PFSK-1 (cell line): ENCODE measurements around the gene HIVEP2.

Source experiments
- FOXP2 ChIP-seq: optimal IDR thresholded peaks from 2 replicates; pipeline ENCODE3; 2011; ENCODE audit warnings: borderline replicate concordance, control low read depth, inconsistent platforms; ENCODE audit not compliant: insufficient read depth; ENCODE audit errors: extremely low read length, extremely low read depth
- REST ChIP-seq, 2 experiments: IDR thresholded peaks; 2 replicates each; pipeline versions ENCODE4 v1.6.1 to v1.8.0; 2011 to 2012; ENCODE audit warnings: low read depth in 2 of 2, low read length in 2 of 2, control low read depth in 1 of 2, inconsistent platforms in 1 of 2, mild to moderate bottlenecking in 1 of 2, moderate library complexity in 1 of 2; ENCODE audit not compliant: insufficient read depth in 1 of 2

- TF ChIP-seq REST (IDR thresholded peaks at IDR 0.05; ENCODE audit: insufficient read depth in 1 of 2, low read depth in 2 of 2, low read length in 2 of 2) (no peak), FOXP2 (no peak)
Observed at GRCh38 chr6:142956726-142957125, 11.8 kb upstream of the HIVEP2 start.
